Germinal center (tissue), 1 donor: ENCODE results near the gene ARHGAP19.
"Not testable (repeated sequence)": the region's sequence is repeated elsewhere in the genome, so short reads cannot be mapped to it uniquely, and the experiment has no call there.

Experiments
- DNase-seq: peaks from one replicate; pipeline ENCODE4 v3.0.0; 2012; ENCODE audit warnings: mixed read lengths, low spot score

The ARHGAP19 gene

DNA sequence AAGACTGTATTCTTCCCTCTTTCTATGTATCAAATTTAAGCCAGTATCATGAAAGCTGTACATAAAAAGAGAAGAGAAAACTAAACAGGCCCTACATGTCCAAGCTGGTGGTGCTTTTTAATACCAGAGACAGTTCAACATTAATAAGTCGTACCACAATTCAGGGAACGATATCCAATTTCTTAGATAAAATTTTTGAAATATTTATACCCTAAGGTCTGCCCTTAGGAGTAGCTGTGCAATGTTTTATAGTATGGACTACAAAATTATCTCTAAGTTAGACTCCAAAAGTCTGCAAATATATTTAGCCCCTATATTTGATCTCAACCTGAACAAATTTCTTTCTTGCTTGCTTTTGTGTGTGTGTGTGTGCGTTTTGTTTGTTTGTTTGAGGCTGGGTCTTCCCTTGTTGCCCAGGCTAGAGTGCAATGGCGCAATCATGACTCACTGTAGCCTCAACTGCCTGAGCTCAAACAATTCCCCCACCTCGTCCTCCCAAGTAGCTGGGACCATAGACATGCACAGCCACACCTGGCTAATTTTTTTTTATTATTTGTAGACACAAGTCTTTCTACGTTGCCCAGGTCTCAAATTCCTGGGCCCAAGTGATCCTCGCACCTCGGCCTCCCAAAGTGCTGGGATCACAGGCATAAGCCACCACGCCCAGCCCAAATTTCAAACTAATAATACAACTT is 13.2 kb downstream of the ARHGAP19 start:
- DNase-seq, result no peak

DNA sequence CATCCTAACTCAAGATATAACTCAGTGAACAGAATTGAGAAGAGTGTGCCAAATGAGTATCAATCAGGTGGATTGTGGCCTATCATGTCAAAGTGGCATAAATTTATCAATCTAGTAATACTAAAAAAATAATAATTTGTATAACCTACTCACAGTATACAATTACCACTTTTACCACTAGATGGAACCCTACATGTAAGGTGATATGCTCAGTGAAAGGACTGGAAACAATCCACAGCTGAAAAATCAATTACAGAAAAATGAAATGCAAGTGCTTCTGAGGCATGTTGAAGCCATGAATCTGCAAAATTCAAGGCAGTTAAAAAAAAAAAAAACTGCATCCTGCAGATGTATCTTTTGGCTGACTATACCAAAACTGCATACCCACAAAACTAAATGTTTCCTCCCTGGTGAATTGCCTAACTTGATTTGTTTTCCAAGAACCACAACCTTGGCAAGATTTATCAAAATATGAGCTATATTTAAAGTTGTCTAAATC is 13.9 kb downstream of the ARHGAP19 start:
- DNase-seq, result peak; percentile 52

DNA sequence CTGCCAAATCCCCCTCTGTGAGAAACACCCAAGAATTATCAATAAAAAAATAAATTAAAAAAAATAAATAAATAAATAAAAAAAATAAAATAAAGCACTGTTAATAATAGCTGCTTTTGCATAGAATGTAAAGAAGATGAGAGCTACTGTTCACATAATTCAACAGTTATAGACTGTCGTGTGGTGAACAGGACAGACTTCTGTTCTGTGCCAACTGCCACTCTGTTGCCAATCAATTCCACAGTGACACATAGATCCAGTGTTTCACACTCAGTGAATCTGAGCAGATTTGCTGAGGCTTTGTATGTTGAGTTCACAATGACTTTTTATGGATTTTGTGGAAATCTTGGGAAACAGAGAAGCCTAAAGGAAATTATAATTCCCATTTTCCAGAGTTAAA is 14.9 kb downstream of the ARHGAP19 start:
- DNase-seq, result peak; percentile 40

DNA sequence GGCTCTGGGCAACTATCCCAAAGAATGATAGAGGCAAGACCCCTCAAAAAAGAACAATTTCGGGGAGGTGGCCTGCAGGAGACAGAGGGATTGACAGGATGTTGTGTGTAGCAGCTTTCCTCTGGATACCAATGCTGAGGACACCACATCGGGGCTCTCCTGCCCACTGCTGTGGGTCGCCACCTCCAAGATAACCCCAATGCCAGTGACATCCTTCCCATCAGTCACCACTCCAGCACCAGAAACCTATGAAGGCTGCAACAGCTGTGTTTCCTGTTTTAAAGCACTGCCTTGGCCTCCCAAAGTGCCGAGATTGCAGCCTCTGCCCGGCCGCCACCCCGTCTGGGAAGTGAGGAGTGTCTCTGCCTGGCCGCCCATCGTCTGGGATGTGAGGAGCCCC is 17.6 kb downstream of the ARHGAP19 start:
- DNase-seq, result peak; percentile 54

DNA sequence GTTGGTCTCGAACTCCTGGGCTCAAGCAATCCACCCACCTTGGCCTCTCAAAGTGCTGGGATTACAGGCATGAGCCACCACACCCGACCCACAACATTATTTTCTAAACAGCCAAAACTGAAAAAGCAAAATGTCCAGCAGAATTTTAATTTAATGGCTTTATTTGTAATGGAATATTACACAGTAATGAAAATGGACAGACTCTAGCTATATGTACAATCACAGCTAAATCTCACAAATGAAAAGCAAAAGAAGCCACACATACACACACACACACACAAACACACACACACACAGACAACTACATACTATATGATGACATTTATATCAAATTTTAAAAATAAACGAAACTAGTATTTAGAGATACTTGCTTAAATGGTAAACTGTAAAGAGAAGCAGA is 18.7 kb downstream of the ARHGAP19 start:
- no peak for DNase-seq

DNA sequence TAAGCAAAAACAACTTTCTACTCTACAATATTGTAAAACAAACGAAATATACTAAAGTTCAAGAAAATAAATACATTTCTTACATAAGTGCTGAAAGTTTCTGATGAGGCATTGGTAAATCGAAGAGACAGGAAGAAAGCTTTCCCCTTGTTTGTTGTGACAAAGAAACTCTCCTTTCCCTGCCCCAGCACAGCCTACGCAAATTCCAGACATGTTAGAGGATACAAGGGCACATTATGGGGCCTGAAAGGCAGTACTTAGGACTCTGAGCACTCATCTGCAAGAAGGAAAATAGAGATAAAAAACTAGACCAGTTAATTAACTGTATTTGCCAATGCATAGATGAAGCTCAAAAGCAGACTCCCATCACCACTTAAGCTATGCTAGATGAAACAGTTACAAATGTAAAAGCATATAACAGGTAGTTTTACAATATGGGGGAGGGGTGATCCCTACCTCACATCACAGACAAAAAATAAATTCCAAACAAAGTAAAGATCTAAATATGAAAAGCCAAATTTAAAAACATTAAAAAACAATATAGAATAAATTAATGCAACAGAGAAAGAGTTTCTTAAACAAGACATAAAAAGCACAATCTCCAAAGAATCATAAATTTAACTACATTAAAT is 21.8 kb downstream of the ARHGAP19 start:
- DNase-seq, result no peak

DNA sequence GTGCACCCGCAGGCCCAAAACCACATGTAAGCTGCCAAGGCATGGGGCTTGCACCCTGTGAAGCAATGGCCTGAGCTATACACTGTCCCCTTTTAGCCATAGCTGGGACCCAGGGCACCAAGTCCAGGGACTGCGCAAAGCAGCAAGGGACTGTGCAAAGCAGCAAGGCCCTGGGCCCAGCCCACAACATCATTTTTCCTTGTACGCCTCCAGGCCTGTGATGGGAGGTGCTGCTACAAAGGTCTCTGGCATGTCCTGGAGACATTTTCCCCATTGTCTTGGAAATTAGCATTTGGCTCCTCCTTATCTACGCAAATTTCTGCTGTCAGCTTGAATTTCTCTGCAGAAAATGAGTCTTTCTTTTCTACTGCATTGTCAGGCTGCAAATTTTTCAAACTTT is 24.8 kb downstream of the ARHGAP19 start:
- no peak for DNase-seq

DNA sequence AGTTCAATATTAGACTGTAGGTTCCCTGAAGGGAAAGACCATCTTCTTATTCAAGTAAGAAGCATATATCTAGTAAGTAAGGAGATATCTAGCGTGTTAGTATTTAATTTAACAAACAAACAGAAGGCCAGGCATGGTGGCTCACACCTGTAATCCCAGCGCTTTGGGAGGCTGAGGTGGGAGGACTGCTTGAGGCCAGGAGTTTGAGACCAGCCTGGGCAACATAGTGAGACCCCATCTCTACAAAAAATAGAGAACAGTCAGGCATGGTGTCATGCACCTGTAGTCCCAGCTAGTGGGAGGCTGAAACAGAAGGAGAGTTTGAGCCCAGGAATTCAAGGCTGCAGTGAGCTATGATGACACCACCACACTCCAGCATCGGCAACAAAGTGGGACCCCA is 27.3 kb downstream of the ARHGAP19 start:
- not testable (repeated sequence) for DNase-seq

DNA sequence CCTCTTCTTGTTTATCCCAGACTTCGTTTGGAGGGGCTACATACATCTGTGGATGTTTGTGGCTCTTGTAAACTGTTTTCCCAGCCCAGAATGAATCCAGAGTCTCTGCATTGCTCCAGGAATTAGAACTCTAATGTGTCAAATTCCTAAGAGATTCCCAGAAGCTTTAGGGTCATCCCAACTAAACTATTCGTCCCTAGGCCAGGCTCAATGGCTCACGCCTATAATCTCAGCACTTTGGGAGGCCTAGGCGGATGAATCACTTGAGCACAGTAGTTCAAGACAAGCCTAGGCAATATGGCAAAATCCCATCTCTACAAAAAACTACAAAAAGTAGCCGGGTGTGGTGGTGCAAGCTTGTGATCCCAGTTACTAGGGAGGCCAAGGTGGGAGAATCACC is 28.5 kb downstream of the ARHGAP19 start:
- no peak for DNase-seq

DNA sequence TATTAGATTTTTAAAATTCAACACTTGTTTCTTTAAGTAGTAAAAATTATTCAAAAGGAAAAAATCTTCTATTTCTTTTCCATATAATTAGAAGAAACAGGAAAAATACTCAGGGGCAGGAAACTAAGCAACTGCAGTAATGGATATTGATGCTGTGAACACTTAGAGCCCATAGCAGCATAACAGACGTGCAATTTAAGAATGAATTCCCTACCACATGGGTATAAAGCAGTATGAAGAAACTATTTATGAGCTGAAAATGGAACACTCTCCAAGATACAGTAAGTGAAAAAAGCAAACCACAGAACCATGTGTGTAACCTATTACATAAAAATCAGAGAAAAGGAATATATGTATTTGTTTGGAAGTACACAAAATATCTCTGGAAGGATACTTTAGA is 30.8 kb downstream of the ARHGAP19 start:
- DNase-seq, result no peak

DNA sequence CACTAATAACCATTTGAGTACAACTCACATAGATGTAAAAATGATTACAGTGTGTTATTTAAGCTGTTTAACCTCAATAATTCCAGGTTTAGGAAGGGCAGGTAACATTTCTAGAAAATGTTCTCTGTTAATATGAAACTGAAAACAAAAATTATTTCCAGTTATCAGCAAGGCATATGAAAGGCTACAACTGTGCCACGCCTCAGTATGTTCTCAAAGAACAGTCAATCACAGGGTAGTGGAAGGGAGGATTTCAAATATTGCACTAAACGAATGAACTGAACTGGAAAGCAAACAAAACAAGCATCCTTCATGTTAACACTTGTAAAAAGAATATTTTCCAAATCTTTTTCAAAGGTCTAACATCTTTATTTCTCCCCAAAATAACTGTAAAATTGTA is 31.3 kb downstream of the ARHGAP19 start:
- no peak for DNase-seq

DNA sequence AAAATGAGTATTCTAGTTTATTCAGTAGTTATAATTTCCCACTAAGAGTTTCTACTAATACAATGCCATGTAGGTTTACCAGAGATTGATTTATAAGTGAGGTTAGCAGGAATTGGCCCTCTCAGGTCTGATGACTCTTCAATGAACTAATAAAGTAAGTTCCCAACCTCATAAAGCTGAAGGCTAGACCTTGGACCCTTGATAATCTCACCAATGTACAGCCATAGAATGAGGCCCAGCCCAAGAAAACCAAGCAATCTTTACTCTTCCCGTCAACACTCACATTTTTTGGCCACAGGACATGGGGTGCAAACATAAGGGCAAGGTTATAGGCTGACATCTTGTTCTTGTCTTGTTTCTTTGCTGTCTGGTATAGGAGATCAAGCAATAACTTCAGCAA is 33.3 kb downstream of the ARHGAP19 start:
- no peak for DNase-seq

DNA sequence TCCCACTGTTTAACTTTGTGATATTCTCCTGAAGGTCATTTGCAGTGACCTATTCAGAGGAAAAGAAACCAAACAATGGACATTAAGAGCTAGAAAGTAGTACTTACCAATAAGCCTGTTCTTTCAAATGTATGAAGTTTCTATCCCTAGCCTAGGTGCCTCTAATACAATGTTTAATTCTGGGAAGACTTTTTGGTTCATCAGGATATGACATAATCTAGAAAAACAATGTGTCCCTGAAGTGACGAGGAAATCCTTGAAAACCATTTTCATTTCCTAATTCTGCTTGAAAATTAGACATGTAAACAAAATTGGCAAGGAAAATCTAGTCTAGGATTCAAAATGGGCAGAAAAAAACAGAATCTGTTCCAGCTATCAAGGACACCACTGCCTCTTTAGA is 36.1 kb downstream of the ARHGAP19 start:
- no peak for DNase-seq

DNA sequence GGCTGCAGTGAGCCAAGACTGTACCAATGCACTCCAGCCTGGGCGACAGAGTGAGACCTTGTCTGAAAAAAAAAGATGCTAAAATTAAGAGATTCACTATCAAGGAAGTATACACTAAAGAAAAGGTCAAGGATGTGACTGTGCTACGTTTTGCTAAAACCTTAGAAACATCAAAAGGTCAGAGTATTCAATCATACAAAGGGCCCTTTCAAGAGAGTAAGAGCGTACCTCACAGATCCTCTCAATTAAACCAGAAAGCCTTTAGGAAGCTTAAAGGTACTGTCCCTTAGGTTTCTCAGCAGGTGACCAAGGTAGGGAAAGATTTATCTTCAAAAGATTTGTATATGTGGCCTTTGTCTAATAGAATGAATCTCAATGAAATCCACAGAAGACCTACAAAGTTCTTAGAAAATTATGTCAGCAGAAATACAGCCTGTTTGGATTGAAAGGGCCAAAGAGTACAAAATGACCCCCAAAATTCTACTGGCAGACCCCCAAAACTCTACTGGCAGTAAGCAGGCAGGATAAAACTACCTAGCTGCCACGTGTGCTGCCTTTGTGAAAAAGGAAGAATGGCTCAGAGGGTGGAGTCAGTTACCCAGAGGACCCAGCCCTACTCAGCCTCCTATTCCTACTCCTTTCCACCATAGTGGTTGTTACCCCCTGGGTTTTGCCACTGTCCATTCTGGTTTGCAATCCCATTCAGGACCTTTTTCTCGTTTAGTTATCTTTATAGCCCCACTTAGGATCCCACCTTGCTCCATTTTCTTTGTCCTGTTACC is 36.7 kb downstream of the ARHGAP19 start:
- no peak for DNase-seq

DNA sequence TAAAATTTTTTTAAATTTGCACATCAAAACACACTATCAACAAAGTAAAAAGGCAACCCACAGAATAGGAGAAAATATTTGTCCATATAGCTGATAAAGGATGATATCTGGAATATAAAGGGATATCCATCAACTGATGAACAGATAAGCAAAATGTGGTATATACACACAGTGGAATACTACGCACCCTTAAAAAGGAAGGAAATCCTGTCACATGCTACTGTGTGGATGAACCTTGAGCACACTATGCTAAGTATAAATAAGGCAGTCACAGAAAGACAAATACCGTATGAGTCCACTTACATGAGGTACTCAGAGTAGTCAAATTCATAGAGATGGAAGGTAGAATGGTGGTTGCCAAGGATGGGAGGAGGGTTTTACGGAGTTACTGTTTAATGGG is 37.7 kb downstream of the ARHGAP19 start:
- DNase-seq, result no peak

DNA sequence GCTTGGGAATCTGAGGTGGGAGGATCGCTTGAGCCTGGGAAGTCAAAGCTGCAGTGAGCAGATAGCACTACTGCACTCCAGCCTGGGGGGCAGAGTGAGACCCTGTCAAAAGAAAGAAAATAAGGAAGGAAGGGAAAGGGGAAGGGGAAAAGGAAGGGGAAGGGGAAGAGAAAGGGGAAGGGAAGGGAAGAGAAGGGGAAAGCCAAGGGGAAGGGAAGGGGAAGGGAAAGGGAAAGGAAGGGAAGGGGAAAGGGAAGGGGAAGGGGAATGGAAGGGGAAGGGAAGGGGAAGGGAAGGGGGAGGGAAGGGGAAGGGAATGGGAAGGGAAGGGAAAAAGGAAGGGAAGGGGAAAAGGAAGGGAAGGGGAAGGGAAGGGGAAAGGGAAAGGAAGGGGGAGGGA is 41.5 kb downstream of the ARHGAP19 start:
- DNase-seq, result no peak

DNA sequence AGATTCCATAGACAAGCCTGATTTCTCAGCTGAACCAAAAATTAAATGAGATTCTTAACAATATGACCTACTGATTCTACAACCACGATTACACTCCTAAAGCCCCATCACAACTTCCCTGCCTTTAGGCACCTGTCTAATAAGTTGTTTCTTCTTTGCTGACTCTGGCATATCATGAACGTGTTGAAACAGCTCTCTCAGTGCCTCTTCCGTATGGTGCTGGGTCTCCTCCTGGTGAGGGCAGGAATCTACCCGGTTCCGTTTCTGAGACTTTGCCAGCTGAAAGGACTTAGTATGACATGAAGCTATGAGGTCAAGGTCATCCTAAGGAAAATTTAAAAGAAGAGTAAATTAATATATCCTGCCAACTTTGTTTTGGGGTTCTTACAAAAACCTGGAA is 48.6 kb downstream of the ARHGAP19 start:
- DNase-seq, result no peak

DNA sequence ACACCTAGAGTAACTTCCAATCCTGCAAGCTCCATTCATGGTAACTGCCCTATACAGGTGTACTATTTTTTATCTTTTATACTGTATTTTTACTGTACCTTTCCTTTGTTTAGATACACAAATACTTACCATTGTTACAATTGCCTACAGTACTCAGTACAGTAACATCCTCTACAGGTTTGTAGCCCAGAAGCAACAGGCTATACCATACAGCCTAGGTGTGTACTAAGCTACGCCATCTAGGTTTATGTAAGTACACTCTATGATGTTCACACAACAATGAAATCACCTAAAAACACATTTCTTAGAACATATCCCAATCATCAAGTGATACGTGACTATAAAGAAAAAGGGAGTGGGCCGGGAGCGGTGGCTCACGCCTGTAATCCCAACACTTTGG is 53.6 kb downstream of the ARHGAP19 start:
- no peak for DNase-seq

DNA sequence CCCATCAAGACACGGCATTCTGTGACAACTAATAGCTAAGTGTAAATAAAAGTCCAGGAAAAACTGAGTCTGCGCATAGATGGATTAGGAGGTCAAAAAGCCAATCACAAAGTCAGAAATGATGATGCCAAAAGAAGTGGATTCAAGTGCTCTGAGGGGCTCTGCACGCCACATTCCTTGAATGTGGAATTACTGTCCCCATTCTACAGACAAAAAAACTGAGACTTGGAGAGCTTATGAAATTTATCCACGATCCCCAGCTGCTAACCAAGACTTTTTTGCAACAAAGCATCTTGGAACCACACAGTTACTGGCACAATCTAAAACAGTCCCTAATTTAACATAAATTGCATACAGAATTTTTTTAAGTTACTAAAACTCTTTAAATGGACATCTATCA is 57.1 kb downstream of the ARHGAP19 start:
- DNase-seq, result no peak

DNA sequence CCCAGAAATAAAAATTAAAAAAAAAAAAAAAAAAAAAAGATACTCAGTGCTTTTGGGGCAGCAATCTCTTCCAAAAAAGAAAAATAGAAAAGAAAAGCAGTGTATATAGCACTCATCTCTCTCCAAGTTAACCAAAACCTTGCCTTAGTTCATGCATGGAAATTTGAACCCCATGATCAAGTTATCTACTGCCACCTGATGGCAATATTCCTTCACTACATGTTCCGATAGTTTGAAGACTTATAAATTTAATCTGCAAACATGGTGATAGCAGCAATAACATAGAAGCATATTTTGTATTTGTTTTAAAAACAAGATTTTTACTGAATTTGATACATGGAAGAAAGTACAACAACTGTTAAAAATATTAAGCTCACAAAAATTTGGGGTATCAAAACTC is 58.0 kb downstream of the ARHGAP19 start:
- DNase-seq, result peak; percentile 14

DNA sequence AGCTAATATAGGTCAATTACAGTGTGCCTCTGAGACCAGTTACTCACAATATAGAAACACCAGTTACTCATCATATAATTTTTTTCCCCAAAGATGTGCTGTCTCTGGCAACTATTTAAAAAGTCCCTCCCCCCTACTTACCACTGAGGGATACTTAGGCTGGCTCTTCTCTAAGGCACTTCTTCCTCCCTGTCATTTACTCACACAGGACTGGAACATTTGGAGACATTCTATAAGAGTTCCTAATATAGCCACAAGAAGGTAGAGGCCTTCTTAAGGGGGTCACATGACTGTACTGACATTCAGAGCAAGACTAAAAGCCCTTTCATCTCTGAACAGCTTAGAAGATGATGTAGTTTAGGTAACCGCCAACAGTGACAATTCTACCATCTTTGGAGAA is 62.3 kb downstream of the ARHGAP19 start:
- DNase-seq, result no peak

DNA sequence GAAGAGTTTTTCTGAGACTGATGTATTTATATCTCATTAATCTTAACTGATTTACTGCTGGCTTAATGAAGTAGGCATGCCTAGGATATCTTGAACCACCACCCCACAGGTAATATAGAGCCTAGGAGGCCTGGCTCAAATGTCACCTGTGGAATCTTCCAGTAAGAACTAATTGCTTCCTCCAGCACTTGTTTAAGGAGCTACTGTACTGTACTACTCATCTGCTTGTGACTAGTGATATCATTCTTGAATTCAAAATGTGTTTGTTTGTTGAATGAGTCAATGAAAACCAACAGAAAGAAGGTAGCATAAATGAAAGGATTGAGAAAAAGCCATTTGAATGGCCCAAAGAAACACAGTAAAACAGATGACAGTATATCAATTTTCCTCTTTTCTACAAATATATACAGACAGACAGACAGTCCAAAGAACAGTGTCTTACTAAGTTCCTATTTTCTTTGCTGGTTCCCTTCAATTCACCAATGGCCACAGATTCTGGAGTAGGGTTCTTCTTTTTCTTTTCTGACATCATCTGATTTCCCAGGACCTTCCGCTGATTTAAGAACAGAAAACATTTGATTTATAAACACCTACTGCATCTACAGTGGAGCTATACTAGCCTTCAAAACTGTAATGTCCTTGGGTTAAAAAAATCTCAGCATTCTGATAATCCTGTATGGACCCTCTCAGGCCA is 63.0 kb downstream of the ARHGAP19 start:
- DNase-seq, result no peak

DNA sequence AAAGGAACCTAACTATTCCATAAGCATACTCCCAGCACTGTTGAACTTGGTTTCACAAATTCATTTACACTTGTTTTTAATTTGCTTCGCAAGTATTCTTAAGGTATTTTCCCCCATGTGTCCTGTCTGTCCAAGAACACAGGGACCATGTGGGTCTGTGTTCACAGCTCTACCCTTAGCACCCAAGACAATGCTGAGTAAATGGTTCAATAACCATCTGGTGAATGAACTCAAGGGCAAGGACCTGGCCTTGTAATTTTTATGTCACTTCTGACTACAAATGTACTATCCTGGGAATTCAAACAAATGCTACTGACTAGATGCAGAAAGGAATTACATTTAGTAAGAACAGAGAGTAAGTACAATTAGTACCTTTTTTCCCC is 63.7 kb downstream of the ARHGAP19 start:
- DNase-seq, result no peak
